Kidney (tissue), 14 donors: Measurements from ENCODE around the gene RPL19. TPM values are rescaled to one million over a fixed set of nuclear protein-coding genes. Genes with fewer than 3 reads are reported as not detected.

Experiments used
- DNase-seq, 5 donors: peaks; one replicate each; pipeline ENCODE4 v3.0.0-alpha.2; 2013 to 2020
- FAIRE-seq: peaks from 2 replicates; lab custom pipeline; 2012; peaks lifted over from hg19 to GRCh38; lab: Jason Lieb, UNC
- H3K27ac ChIP-seq, 2 donors: one replicate each; pipeline ENCODE4 v1.7.0; 2013; ENCODE audit warnings: low read depth in 2 of 2, low read length in 2 of 2, inconsistent platforms in 1 of 2
- H3K27me3 ChIP-seq: one replicate; pipeline ENCODE4 v1.7.1; 2013; ENCODE audit warnings: low read length, inconsistent platforms; ENCODE audit not compliant: control insufficient read depth, insufficient read depth
- H3K36me3 ChIP-seq, 3 donors: one replicate each; pipeline versions ENCODE4 v1.7.0 to v1.7.1; 2013; ENCODE audit warnings: low read length in 3 of 3, control low read depth in 1 of 3, inconsistent platforms in 1 of 3; ENCODE audit not compliant: insufficient read depth in 3 of 3, control insufficient read depth in 2 of 3
- H3K4me1 ChIP-seq, 3 donors: one replicate each; pipeline versions ENCODE4 v1.7.0 to v1.7.1; 2013; ENCODE audit warnings: low read length in 3 of 3, inconsistent platforms in 1 of 3, low read depth in 1 of 3; ENCODE audit not compliant: control insufficient read depth in 2 of 3, insufficient read depth in 2 of 3
- H3K4me3 ChIP-seq, 3 donors: one replicate each; pipeline versions ENCODE4 v1.7.0 to v1.8.1; 2013; ENCODE audit warnings: low read length in 3 of 3, control low read depth in 1 of 3, inconsistent platforms in 1 of 3
- H3K9ac ChIP-seq, 3 donors: one replicate each; pipeline versions ENCODE4 v1.7.0 to v1.7.1; 2013; ENCODE audit warnings: low read length in 3 of 3, control low read depth in 1 of 3, inconsistent platforms in 1 of 3
- H3K9me3 ChIP-seq, 3 donors: one replicate each; pipeline versions ENCODE4 v1.7.0 to v1.7.1; 2013; ENCODE audit warnings: low read length in 3 of 3, control low read depth in 1 of 3, inconsistent platforms in 1 of 3; ENCODE audit not compliant: control insufficient read depth in 2 of 3, insufficient read depth in 1 of 3
- intact Hi-C: fragments of 100-400 bp; cut with DNase I; formaldehyde crosslinking; loops from one replicate; pipeline ENCODE4 v1.11.1; 2022
- polyA plus RNA-seq: library from polyadenylated mRNA; stranded (reverse); fragments of 350-450 nt; fragmentation: Illumina TruSeq; extraction: RNeasy Lipid Tissue Mini Kit (QIAGEN cat#74804); gene quantifications from one replicate; pipeline ENCODE4 v1.2.3, GENCODE V29; 2014; ENCODE audit warnings: low read depth, low replicate concordance; ENCODE audit not compliant: insufficient read depth
- total RNA-seq: library from RNA; stranded (reverse); fragmentation: NEBNext Ultra II Directional; extraction: Animal tissue kit (Norgen Biotek cat#: 25700); gene quantifications from one replicate; pipeline ENCODE4 v1.2.1, GENCODE V29; 2021
- TF ChIP-seq, protein P1 (sequence below): IDR thresholded peaks from 3 replicates; pipeline ENCODE4 v1.5.1; 2012; ENCODE audit warnings: mild to moderate bottlenecking, moderate library complexity, borderline replicate concordance; ENCODE audit not compliant: insufficient read depth; ENCODE audit errors: extremely low read depth
- donor health status: control.
- donor health status: control.
- donor health status: control.
- donor health status: control.
- donor health status: control.
- donor health status: DM: yes; HTN: yes; CAD: no.
- donor health status: Normal renal cell carcinoma (clear cell type).

The RPL19 gene
- total and polyA plus RNA-seq, 2 donors from 2014 or later = 1,460 to 2,512 TPM

GRCh38 chr17:39187152-39187830 lies 12.8 kb upstream of the RPL19 start:
- intact Hi-C loops = no loop called here
- DNase-seq (no peak), FAIRE-seq (no peak)
- Histone ChIP-seq H3K9me3 (no peaks in the 10 kb centered on the region), H3K9ac (no peak overlapping the region), H3K4me1 (no peaks in the 10 kb centered on the region), H3K27ac (no peak overlapping the region), H3K27me3 (no peaks in the 10 kb centered on the region), H3K4me3 (no peak overlapping the region), H3K36me3 (peaks cover 0 to 2% (median 0%) of the 10 kb centered on the region in 3 donors)
- TF ChIP-seq, protein P1, sequence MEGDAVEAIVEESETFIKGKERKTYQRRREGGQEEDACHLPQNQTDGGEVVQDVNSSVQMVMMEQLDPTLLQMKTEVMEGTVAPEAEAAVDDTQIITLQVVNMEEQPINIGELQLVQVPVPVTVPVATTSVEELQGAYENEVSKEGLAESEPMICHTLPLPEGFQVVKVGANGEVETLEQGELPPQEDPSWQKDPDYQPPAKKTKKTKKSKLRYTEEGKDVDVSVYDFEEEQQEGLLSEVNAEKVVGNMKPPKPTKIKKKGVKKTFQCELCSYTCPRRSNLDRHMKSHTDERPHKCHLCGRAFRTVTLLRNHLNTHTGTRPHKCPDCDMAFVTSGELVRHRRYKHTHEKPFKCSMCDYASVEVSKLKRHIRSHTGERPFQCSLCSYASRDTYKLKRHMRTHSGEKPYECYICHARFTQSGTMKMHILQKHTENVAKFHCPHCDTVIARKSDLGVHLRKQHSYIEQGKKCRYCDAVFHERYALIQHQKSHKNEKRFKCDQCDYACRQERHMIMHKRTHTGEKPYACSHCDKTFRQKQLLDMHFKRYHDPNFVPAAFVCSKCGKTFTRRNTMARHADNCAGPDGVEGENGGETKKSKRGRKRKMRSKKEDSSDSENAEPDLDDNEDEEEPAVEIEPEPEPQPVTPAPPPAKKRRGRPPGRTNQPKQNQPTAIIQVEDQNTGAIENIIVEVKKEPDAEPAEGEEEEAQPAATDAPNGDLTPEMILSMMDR = no peak

- peak in 4 of 5 donors; percentile 77 to 84 (median 83) for DNase-seq
- Histone ChIP-seq H3K27me3 (no peaks in the 10 kb centered on the region), H3K4me3 (no peak overlapping the region), H3K9me3 (no peaks in the 10 kb centered on the region), H3K4me1 (peaks cover 0 to 2% (median 0%) of the 10 kb centered on the region in 3 donors), H3K27ac (no peak overlapping the region), H3K9ac (no peak overlapping the region), H3K36me3 (peaks cover 0 to 4% (median 0%) of the 10 kb centered on the region in 3 donors)
- TF ChIP-seq, protein P1 = no peak
- no peak for FAIRE-seq
- intact Hi-C loops = no loop called here
Measured at GRCh38 chr17:39191750-39192510, 8.2 kb upstream of the RPL19 start.

GRCh38 chr17:39192901-39193300 lies 7.2 kb upstream of the RPL19 start:
- no peak for FAIRE-seq

More at GRCh38 chr17:39192901-39193300, 7.2 kb upstream of the RPL19 start:
- peaks cover 0 to 4% (median 0%) of the 10 kb centered on the region in 3 donors for H3K36me3 ChIP-seq
- no peaks in the 10 kb centered on the region for H3K9me3 ChIP-seq
- H3K4me1 ChIP-seq = peaks cover 0 to 2% (median 0%) of the 10 kb centered on the region in 3 donors
- TF ChIP-seq, protein P1 = no peak
- no peak overlapping the region for H3K9ac ChIP-seq
- DNase-seq = peak in 1 of 5 donors; percentile 41
- intact Hi-C loops = no loop called here
- no peaks in the 10 kb centered on the region for H3K27me3 ChIP-seq
- no peak overlapping the region for H3K4me3 ChIP-seq
- H3K27ac ChIP-seq = no peak overlapping the region
